GM18507 (cell line): ENCODE measurements around the gene YTHDC2.

ENCODE experiments used
- DNase-seq: peaks from one replicate; pipeline ENCODE4 v3.0.0; 2011; ENCODE audit warnings: low read depth; ENCODE audit not compliant: insufficient read length; ENCODE audit errors: extremely low spot score
- FAIRE-seq: peaks from 2 replicates; lab custom pipeline; 2011; peaks lifted over from hg19 to GRCh38; lab: Jason Lieb, UNC

The YTHDC2 gene

DNA sequence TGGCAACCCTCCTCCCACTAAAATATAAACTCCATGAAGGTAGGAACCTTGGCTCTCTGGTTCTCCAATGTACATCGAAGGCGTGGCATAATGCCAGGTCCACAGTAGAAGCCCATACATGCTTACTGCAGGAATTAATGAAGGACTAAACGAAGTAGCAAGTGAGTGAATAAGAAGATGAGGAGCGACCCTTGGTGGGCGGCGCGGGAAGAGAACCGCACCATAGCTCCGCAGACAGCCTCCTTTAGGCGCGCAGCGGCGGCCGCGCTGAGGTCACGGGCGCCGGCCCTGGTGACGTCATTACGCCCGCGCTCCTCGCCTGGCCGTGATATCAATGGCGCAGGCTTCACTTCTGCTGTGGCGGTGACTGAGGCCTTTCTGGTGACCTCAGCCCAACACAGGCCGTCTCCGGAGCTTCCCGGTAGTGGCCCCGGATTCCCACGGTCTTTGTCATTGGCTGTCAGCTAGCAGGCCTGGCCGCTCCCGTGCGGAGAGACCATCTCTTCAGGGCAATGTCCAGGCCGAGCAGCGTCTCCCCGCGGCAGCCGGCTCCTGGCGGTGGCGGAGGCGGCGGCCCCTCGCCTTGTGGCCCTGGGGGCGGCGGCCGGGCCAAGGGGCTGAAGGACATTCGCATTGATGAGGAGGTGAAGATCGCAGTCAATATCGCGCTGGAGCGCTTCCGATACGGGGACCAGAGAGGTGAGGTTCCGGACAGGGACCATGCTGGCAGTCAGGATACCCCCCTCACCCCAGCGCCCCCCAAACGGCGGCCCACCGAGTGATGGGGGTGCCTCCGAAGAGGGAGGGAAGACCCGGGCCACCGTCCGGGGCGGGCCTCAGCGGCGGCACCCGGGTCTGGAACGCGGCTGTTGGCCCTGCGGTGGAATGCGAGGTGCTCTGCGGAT, at the start of gene YTHDC2:
Gene YTHDC2, plus strand, starts transcription at position 311 of the 905 bp plus-strand sequence. Its CDS starts 202 bp downstream, at position 513.
- FAIRE-seq (peak; percentile 97), DNase-seq (peak; percentile 62)

DNA sequence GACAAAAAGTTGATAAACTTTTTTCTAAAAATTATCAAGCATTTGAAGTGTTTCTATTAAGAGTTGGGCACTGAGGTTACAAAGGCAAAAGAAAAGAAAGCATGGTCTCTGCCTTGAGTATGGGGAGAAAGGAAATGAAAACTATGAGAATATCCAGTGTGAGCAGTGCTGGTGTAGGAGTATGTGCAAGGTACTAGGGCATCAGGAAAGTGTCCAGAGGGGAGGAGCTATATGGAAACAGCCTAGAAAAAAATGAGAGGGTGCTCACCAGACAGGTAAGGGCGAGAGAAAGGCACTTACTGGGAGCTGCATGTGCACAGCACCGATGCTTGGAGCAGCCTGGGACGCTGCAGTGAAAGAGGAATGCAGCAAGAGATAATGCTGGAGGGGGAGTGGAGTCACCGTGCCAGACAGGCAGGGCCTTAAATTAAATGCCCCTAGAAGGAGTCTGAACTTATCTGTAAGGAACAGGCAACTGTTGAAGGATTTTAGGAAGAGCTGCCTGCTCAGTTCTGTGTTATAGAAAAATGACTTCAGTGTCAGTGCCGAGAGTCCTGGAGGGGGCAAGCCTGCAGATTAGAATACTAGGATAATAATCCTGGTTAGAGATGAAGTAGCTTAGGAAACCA, 39.3 kb upstream of the YTHDC2 start:
- FAIRE-seq (no peak), DNase-seq (no peak)

DNA sequence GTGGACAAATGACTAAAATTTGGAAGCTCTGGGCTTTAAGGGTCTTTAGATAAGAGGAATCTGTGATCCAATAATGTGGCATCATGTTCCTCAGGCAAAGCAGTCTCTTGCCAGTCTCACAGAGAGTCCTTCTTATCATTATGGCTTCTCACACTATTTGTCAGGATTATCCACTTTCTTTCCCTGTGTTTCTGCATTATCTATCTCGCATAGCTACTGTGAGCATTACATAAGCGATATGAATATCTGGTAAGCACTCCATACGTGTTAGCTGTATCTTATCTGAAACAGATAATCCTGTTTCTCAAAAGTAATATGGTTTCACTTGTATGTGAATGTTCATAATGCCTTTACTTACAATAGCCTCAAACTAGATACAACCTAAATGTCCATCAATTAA, 34.8 kb upstream of the YTHDC2 start:
- FAIRE-seq: no peak
- DNase-seq: no peak

GRCh38 chr5:113480243-113480642, 33.3 kb upstream of the YTHDC2 start:
- DNase-seq (no peak), FAIRE-seq (no peak)

DNA sequence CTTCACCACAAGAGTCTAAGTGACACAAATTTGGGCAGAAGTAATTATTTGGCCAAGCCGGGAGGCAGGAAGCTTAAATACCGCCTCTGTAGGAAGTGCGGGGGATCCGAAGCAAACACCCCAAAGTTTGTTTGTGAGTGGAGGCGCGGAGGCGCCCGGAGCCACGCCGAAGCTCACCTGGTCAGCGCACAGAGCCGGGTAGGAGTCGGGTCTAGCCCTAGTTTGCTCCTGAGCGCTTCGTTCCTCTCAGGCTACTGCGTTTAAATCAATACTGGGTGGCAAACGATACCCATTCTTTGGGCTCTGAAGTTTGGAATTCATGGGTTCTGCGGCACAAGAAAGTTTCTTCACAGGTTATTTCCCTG, 26.1 kb upstream of the YTHDC2 start:
- DNase-seq: no peak
- no peak for FAIRE-seq

DNA sequence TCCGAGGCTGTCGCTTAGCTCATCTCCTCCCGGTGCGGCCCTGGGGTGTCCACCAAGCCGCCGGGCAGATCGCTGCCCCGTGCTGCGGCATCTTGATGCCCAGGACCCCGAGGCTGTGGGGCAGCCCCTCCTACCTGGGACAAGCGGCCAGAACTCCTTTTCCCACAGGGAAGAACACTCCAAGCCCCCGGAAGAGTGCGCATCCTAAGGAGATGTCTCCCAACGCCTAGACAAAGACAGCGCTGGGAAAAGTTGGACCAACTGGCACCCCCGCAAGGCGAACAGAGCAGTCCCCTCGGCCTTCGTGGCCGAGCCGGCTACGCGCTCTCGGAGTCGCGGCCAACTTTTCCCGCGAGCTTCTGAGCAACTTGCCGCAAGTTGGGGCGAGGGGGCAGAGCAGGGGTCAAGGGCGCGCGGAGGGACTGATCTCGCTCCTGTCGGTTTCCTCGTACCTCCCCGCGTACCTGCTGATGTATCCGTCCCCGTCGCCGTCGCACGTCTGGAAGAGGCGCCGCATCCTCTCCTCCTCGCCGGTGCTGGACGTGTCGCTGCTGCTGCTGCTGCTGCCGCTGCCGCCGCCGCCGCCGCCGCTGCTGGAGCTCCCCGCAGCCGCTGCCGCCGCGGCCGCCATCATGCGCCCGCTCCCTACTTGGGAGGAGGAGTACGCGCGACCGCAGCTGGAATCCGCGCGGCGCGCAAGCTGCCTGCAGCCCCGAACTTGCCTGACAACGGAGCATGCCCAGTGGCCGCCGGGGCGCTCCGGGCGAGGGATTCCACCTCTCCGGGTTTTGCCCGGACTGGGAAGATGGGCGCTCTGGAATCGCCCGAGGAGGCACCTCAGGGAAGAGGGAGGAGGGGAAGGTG, 25.5 kb upstream of the YTHDC2 start, which contains the start of gene MCC:
Gene MCC, minus strand, starts transcription at position 673 of the 864 bp plus-strand sequence.
- FAIRE-seq (no peak), DNase-seq (no peak)

- no peak for FAIRE-seq
- DNase-seq: no peak
Measured at GRCh38 chr5:113488645-113489184, 24.8 kb upstream of the YTHDC2 start.

GRCh38 chr5:113489299-113489698, 24.2 kb upstream of the YTHDC2 start:
- FAIRE-seq: no peak
- DNase-seq: no peak

- FAIRE-seq: no peak
- no peak for DNase-seq
Measured at GRCh38 chr5:113490317-113490716, 23.2 kb upstream of the YTHDC2 start.

DNA sequence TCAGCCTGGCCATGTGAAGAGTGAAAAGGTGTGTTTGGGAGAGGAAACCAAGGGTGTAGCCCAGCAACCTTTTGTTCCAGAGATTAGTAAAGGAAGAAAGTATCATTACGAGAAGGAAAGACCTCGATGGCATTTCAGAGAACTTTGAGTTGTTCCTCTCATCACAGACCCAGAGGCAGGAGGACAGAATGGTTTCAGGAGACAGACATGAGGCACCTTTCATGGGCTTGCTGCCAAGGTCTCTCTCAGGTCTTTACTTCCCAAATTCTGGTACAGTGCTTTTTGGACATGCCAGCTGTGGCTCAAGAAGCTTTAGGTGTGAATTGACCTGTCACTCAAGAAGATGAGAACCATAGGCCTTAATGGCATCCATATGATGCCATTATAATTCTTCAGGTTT, 22.5 kb upstream of the YTHDC2 start:
- FAIRE-seq (no peak), DNase-seq (no peak)

DNA sequence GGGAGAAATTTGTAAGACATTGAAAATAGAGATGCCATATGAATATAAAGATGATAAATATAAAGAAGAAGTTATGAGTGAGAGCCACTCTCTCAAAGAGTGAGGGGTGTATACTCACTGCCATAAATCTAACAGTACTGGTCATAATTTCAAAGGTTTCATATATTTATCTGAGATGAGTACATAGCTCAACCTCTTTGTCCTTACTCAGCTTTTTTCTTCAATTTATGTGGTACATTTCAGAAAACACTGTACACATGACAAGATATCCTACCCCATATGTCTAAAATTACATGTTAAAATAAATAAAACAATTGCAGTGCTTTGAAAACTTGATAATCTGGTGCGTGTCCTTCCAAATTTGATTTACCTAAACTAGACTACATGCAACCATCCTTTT, 20.0 kb upstream of the YTHDC2 start:
- DNase-seq: no peak
- FAIRE-seq: no peak

- DNase-seq: no peak
Measured at GRCh38 chr5:113495422-113495841, 18.1 kb upstream of the YTHDC2 start.

DNA sequence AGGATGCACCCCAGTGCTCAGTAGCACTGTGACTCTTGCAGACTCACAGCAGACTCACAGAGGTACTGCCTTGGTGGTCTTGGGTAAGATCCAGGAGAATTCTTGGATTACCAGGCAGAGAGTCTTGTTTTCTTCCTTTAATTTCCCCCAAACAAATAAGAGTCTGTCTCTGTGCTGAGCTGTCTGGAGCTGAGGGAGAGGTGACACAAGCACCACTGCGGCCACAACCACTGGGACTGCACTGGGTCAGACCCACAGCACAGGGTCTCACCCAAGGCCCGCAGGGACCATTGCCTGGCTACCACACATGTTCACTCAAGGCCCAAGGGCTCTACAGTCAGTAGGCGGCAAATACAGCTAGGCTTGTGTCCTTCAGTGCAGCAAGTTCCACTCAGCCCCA, 11.4 kb upstream of the YTHDC2 start:
- FAIRE-seq: no peak
- no peak for DNase-seq

More at GRCh38 chr5:113495422-113495841, 18.1 kb upstream of the YTHDC2 start:
- FAIRE-seq: no peak

DNA sequence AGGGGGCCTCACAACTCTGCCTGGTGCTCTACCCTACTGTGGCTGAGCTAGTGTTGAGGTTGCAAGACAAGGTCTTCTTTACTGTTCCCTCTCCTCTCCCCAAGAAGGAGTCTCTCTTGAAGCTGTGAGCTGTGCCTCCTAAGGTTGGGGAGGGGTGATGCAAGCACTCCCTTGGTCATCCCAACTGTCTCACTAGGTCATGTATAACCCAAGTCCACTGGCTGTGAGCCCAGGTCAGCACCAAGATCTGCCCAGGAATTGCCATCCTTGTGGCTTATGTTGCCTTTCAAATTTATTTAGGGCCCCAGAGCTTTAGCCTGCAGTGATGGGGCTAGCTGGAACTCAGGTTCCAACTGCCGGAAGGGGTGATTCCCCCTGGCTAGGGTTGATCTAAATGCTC, 10.3 kb upstream of the YTHDC2 start:
- DNase-seq (no peak), FAIRE-seq (no peak)

- no peak for FAIRE-seq
Measured at GRCh38 chr5:113505181-113505580, 8.3 kb upstream of the YTHDC2 start.

GRCh38 chr5:113507601-113508000, 5.9 kb upstream of the YTHDC2 start:
- no peak for FAIRE-seq
- DNase-seq: no peak

More at GRCh38 chr5:113505181-113505580, 8.3 kb upstream of the YTHDC2 start:
- DNase-seq: no peak

DNA sequence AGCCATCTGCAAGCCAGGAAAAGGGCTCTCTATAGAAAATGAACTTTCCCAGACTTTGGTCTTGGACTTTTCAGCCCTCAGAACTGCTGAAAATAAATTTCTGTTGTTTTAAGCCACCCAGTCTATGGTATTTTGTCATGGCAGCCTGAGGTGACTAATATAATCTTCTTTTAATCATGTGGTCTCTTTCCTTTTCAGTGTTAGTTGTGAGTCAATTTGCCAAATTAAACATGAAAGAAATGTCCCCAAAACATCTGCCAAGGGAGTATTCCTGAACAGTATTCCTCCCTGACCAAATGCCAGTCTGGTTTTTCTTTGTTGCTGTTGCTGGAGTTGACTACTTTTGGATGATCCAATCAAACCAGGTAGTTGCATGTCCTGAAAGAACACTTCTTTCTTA, 4.7 kb upstream of the YTHDC2 start:
- no peak for FAIRE-seq

DNA sequence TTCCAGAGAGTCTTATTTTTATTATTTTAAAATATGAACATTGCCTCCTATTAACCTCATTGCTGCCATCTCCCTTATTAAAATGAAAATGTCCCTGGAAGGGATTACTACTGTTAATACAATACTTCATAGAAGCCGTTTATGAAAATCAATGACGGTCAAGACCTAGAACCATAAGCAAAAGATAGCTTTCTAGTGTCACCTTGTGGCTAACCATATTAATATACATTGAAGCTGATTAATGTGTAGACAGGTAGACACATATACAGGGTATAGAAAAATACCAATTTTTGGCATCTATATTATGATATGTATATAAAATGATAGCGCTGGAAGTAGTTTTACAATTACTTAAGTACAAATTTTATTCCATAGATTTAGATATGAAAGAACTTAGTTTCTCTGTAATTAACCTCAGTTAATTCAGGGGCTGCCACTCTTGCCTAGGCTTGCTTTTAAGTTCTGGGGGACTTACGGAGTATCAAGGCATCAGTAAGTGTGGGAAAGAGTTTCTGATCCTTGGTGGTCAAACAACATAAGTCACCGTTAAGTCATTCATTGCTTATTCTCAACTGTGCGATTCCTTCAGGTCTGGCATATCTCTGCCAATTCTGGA, 2.5 kb upstream of the YTHDC2 start:
- peak; percentile 29 for FAIRE-seq

More for the DNA sequence above, 4.7 kb upstream of the YTHDC2 start:
- no peak for DNase-seq

GRCh38 chr5:113512341-113512740, 1.2 kb upstream of the YTHDC2 start:
- DNase-seq (no peak), FAIRE-seq (no peak)

More for the DNA sequence above, 2.5 kb upstream of the YTHDC2 start:
- no peak for DNase-seq
